Astrocyte (in vitro differentiated cells and primary cell): ENCODE results near the gene SLC35F1. TPM values are rescaled to one million over a fixed set of nuclear protein-coding genes. Genes with fewer than 3 reads are reported as not detected.

Source experiments
- DNase-seq: peaks from one replicate; pipeline ENCODE4 v3.0.0-alpha.2; 2010; ENCODE audit warnings: low read depth
- FAIRE-seq: peaks from 2 replicates; lab custom pipeline; 2011; peaks lifted over from hg19 to GRCh38; lab: Jason Lieb, UNC
- H2AFZ ChIP-seq: 2 replicates; pipeline ENCODE4 v1.6.0; 2012; ENCODE audit warnings: low read depth, low read length, inconsistent platforms
- H3K27ac ChIP-seq: 2 replicates; pipeline ENCODE4 v1.5.1; 2011; ENCODE audit warnings: low read depth, low read length, inconsistent platforms
- H3K27me3 ChIP-seq: 2 replicates; pipeline ENCODE4 v1.6.0; 2011; ENCODE audit warnings: low read length, inconsistent platforms; ENCODE audit not compliant: insufficient read depth
- H3K36me3 ChIP-seq: 2 replicates; pipeline ENCODE4 v1.5.1; 2011; ENCODE audit warnings: low read length, inconsistent platforms; ENCODE audit not compliant: insufficient read depth
- H3K4me1 ChIP-seq: 2 replicates; pipeline ENCODE4 v1.5.1; 2011; ENCODE audit warnings: low read length, inconsistent platforms; ENCODE audit not compliant: insufficient read depth
- H3K4me2 ChIP-seq: 2 replicates; pipeline ENCODE4 v1.6.0; 2012; ENCODE audit warnings: low read length, inconsistent platforms
- H3K4me3 ChIP-seq: 2 replicates; pipeline ENCODE4 v1.5.1; 2011; ENCODE audit warnings: low read depth, mild to moderate bottlenecking, low read length, inconsistent platforms; ENCODE audit not compliant: insufficient read depth
- H3K79me2 ChIP-seq: 2 replicates; pipeline ENCODE4 v1.6.0; 2012; ENCODE audit warnings: mild to moderate bottlenecking, low read length, inconsistent platforms; ENCODE audit not compliant: insufficient read depth
- H3K9ac ChIP-seq: 2 replicates; pipeline ENCODE4 v1.6.0; 2012; ENCODE audit warnings: mild to moderate bottlenecking, low read length, inconsistent platforms
- H3K9me3 ChIP-seq: 2 replicates; pipeline ENCODE4 v1.5.1; 2012; ENCODE audit warnings: low read depth, mild to moderate bottlenecking, low read length, inconsistent platforms; ENCODE audit not compliant: insufficient read depth
- H4K20me1 ChIP-seq: 2 replicates; pipeline ENCODE4 v1.6.0; 2012; ENCODE audit warnings: low read length, inconsistent platforms; ENCODE audit not compliant: insufficient read depth
- H3K27ac Mint-ChIP-seq: one replicate; pipeline ENCODE4 v1.8.0; 2021; ENCODE audit warnings: mild to moderate bottlenecking, mixed read lengths; ENCODE audit not compliant: unreplicated experiment
- H3K27me3 Mint-ChIP-seq: one replicate; pipeline ENCODE4 v1.8.0; 2021; ENCODE audit warnings: low read depth, mixed read lengths; ENCODE audit not compliant: unreplicated experiment
- H3K36me3 Mint-ChIP-seq: one replicate; pipeline ENCODE4 v1.8.0; 2021; ENCODE audit warnings: low read depth, mixed read lengths; ENCODE audit not compliant: unreplicated experiment
- H3K4me1 Mint-ChIP-seq: one replicate; pipeline ENCODE4 v1.8.0; 2021; ENCODE audit warnings: low read depth, mixed read lengths; ENCODE audit not compliant: unreplicated experiment
- H3K4me3 Mint-ChIP-seq: one replicate; pipeline ENCODE4 v1.8.0; 2021; ENCODE audit warnings: mild to moderate bottlenecking, moderate library complexity, mixed read lengths; ENCODE audit not compliant: unreplicated experiment
- H3K9me3 Mint-ChIP-seq: one replicate; pipeline ENCODE4 v1.8.0; 2021; ENCODE audit warnings: mild to moderate bottlenecking, mixed read lengths; ENCODE audit not compliant: unreplicated experiment
- EZH2 ChIP-seq: IDR thresholded peaks from 2 replicates; pipeline ENCODE4 v1.6.1; 2012; ENCODE audit warnings: mild to moderate bottlenecking, low read length, inconsistent platforms; ENCODE audit not compliant: insufficient read depth
- total RNA-seq: library from RNA; stranded (reverse); gene quantifications from 2 replicates; pipeline ENCODE4 v1.2.1, GENCODE V29; 2021
- TF ChIP-seq, protein P1 (sequence below): IDR thresholded peaks from 2 replicates; pipeline ENCODE4 v1.5.1; 2011; ENCODE audit warnings: low read depth, mild to moderate bottlenecking, inconsistent platforms, low read length, moderate library complexity; ENCODE audit not compliant: insufficient read depth

SLC35F1 gene
- total RNA-seq, 1 donor from 2014 or later: 1.0 TPM

DNA sequence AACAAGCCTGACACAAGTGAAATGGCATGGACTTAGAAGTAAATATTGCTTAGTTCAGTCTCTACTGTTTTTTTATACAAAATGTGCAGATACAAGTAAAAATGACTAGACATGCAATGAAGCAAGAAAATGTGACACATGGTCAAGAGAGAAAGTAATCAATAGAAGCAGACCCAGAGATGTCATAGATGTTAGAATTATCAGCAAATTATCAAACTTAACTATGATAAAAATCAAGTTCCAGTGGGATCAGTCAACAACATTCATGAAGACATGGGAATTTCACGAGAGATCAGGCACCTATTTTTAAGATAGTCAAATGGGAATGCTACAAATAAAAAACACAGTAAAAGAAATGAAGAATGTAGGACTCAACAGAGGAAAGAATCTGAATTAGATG lies 267.0 kb downstream of the SLC35F1 start:
- Histone ChIP-seq H3K27me3 (no peaks in the 10 kb centered on the region), H3K9me3 (no peaks in the 10 kb centered on the region), H3K27ac (no peak overlapping the region), H3K36me3 (no peaks in the 10 kb centered on the region), H3K4me2 (no peak overlapping the region), H3K4me1 (no peaks in the 10 kb centered on the region), H4K20me1 (no peaks in the 10 kb centered on the region), H2AFZ (no peak overlapping the region), H3K9ac (no peak overlapping the region), H3K79me2 (no peaks in the 10 kb centered on the region), H3K4me3 (no peak overlapping the region)
- H3K4me3 Mint-ChIP-seq: no peak overlapping the region
- no peaks in the 10 kb centered on the region for H3K27me3 Mint-ChIP-seq
- no peak for DNase-seq
- no peak for FAIRE-seq
- no peaks in the 10 kb centered on the region for H3K36me3 Mint-ChIP-seq
- TF ChIP-seq EZH2: no peak
- TF ChIP-seq, protein P1, sequence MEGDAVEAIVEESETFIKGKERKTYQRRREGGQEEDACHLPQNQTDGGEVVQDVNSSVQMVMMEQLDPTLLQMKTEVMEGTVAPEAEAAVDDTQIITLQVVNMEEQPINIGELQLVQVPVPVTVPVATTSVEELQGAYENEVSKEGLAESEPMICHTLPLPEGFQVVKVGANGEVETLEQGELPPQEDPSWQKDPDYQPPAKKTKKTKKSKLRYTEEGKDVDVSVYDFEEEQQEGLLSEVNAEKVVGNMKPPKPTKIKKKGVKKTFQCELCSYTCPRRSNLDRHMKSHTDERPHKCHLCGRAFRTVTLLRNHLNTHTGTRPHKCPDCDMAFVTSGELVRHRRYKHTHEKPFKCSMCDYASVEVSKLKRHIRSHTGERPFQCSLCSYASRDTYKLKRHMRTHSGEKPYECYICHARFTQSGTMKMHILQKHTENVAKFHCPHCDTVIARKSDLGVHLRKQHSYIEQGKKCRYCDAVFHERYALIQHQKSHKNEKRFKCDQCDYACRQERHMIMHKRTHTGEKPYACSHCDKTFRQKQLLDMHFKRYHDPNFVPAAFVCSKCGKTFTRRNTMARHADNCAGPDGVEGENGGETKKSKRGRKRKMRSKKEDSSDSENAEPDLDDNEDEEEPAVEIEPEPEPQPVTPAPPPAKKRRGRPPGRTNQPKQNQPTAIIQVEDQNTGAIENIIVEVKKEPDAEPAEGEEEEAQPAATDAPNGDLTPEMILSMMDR: no peak
- H3K9me3 Mint-ChIP-seq: peaks cover 10% of the 10 kb centered on the region
- H3K27ac Mint-ChIP-seq: no peak overlapping the region
- H3K4me1 Mint-ChIP-seq: no peaks in the 10 kb centered on the region

DNA sequence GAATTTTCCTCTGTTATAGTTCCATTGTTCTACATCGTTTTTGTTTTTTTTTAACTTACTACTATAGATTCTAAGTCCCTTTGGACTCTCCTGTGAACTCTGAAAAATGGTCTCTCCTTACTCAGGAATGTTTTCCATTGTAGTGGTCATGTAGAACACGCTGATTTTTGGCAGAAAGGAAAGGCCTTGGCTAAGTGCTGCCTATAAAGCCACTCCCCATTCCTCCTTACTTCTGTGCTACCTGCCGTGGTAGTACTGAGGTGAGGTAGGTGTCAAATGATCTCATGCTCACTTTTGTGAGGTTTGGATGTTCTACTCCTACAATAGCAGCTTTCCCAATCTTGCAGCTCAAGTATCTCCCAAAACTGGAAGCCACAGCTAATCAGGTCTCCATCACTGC lies 270.7 kb downstream of the SLC35F1 start:
- Histone ChIP-seq H3K27ac (no peak overlapping the region), H3K36me3 (no peaks in the 10 kb centered on the region), H2AFZ (no peak overlapping the region), H3K4me3 (no peak overlapping the region), H3K4me2 (no peak overlapping the region), H3K9ac (no peak overlapping the region), H3K79me2 (no peaks in the 10 kb centered on the region), H4K20me1 (no peaks in the 10 kb centered on the region), H3K9me3 (no peaks in the 10 kb centered on the region), H3K27me3 (no peaks in the 10 kb centered on the region), H3K4me1 (no peaks in the 10 kb centered on the region)
- Mint-ChIP-seq H3K4me1 (no peaks in the 10 kb centered on the region), H3K9me3 (peaks cover 10% of the 10 kb centered on the region), H3K4me3 (no peak overlapping the region), H3K27ac (no peak overlapping the region), H3K36me3 (no peaks in the 10 kb centered on the region), H3K27me3 (no peaks in the 10 kb centered on the region)
- FAIRE-seq: no peak
- TF ChIP-seq, protein P1: no peak
- TF ChIP-seq EZH2: no peak
- DNase-seq: no peak

DNA sequence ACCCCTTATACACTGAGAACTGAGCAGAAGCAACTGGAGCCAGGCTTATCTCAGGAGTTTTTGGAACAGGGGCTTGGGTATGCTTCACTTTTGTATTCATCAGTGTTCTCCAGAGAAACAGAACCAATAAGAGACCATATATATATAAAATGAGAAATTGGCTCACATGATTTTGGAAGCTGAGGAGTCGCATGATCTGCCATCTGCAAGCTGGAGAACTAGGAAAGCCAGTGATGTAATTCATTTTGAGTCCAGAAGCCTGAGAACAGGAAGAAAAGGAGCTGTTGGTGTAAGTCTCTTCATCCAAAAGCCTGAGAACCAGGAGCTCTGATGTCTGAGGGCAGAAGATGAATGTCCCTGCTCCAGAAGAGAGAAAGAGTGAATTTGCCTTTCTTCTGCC lies 272.0 kb downstream of the SLC35F1 start:
- Mint-ChIP-seq H3K9me3 (peaks cover 3% of the 10 kb centered on the region), H3K27me3 (no peaks in the 10 kb centered on the region), H3K27ac (no peak overlapping the region), H3K36me3 (no peaks in the 10 kb centered on the region), H3K4me3 (no peak overlapping the region), H3K4me1 (no peaks in the 10 kb centered on the region)
- no peak overlapping the region for H2AFZ ChIP-seq
- H3K27ac ChIP-seq: no peak overlapping the region
- TF ChIP-seq, protein P1: no peak
- TF ChIP-seq EZH2: no peak
- H3K4me3 ChIP-seq: no peak overlapping the region
- H4K20me1 ChIP-seq: no peaks in the 10 kb centered on the region
- H3K27me3 ChIP-seq: no peaks in the 10 kb centered on the region
- no peaks in the 10 kb centered on the region for H3K79me2 ChIP-seq
- H3K4me1 ChIP-seq: no peaks in the 10 kb centered on the region
- H3K36me3 ChIP-seq: no peaks in the 10 kb centered on the region
- H3K4me2 ChIP-seq: no peak overlapping the region
- H3K9ac ChIP-seq: no peak overlapping the region
- FAIRE-seq (no peak), DNase-seq (no peak)
- H3K9me3 ChIP-seq: no peaks in the 10 kb centered on the region
